ENCODE data around the gene RAPGEF5. TPM values are rescaled to one million over a fixed set of nuclear protein-coding genes. Genes with fewer than 3 reads are reported as not detected.

RAPGEF5 gene
- total RNA-seq, 1 donor, result 1.5 TPM

GRCh38 chr7:22157552-22157951 lies 199.4 kb downstream of the RAPGEF5 start:
- no peak for TF ChIP-seq CTCF (IDR thresholded peaks at IDR 0.05; ENCODE audit: insufficient read depth, low read length)
- no peak for DNase-seq (ENCODE audit: low read depth)
- H3K4me3 ChIP-seq (ENCODE audit: low read depth, low read length), result no peak overlapping the region

- peak; percentile 68 for DNase-seq (ENCODE audit: low read depth)
- H3K4me3 ChIP-seq (ENCODE audit: low read depth, low read length), result no peak overlapping the region
- TF ChIP-seq CTCF (IDR thresholded peaks at IDR 0.05; ENCODE audit: insufficient read depth, low read length), result no peak
These were observed 200.7 kb downstream of the RAPGEF5 start for GRCh38 chr7:22156205-22156604.

GRCh38 chr7:22154143-22154529 lies 202.8 kb downstream of the RAPGEF5 start:
- TF ChIP-seq CTCF (IDR thresholded peaks at IDR 0.05; ENCODE audit: insufficient read depth, low read length), result no peak
- peak; percentile 27 for DNase-seq (ENCODE audit: low read depth)
- H3K4me3 ChIP-seq (ENCODE audit: low read depth, low read length), result no peak overlapping the region

GRCh38 chr7:22153432-22154142 lies 203.4 kb downstream of the RAPGEF5 start:
- DNase-seq (ENCODE audit: low read depth), result no peak
- no peak for TF ChIP-seq CTCF (IDR thresholded peaks at IDR 0.05; ENCODE audit: insufficient read depth, low read length)
- no peak overlapping the region for H3K4me3 ChIP-seq (ENCODE audit: low read depth, low read length)

- H3K4me3 ChIP-seq (ENCODE audit: low read depth, low read length), result no peak overlapping the region
- TF ChIP-seq CTCF (IDR thresholded peaks at IDR 0.05; ENCODE audit: insufficient read depth, low read length), result no peak
- DNase-seq (ENCODE audit: low read depth), result no peak
These were observed 204.3 kb downstream of the RAPGEF5 start for GRCh38 chr7:22152690-22153089.

GRCh38 chr7:22151901-22152300 lies 205.1 kb downstream of the RAPGEF5 start:
- no peak for DNase-seq (ENCODE audit: low read depth)
- no peak for TF ChIP-seq CTCF (IDR thresholded peaks at IDR 0.05; ENCODE audit: insufficient read depth, low read length)
- H3K4me3 ChIP-seq (ENCODE audit: low read depth, low read length), result no peak overlapping the region

- DNase-seq (ENCODE audit: low read depth), result no peak
- no peak overlapping the region for H3K4me3 ChIP-seq (ENCODE audit: low read depth, low read length)
- TF ChIP-seq CTCF (IDR thresholded peaks at IDR 0.05; ENCODE audit: insufficient read depth, low read length), result no peak
These were observed 206.7 kb downstream of the RAPGEF5 start for GRCh38 chr7:22150221-22150620.
